Keratinocyte (primary cell): Measurements from ENCODE around the gene SNX8. TPM values are rescaled to one million over a fixed set of nuclear protein-coding genes. Genes with fewer than 3 reads are reported as not detected.

Experiments
- DNase-seq: peaks from one replicate; pipeline ENCODE4 v3.0.0-alpha.2; 2011; ENCODE audit warnings: low read depth, missing footprints, low spot score
- FAIRE-seq: peaks from 2 replicates; lab custom pipeline; 2011; peaks lifted over from hg19 to GRCh38; lab: Jason Lieb, UNC
- H2AFZ ChIP-seq: 2 replicates; pipeline ENCODE4 v1.6.0; 2012; ENCODE audit warnings: low read length, control low read depth, inconsistent platforms; ENCODE audit not compliant: control insufficient read depth
- H3K27ac ChIP-seq: 2 replicates; pipeline ENCODE4 v1.5.1; 2011; ENCODE audit warnings: low read length; ENCODE audit not compliant: control insufficient read depth, insufficient read depth
- H3K27me3 ChIP-seq: 3 replicates; pipeline ENCODE4 v1.6.0; 2011; ENCODE audit warnings: low read length; ENCODE audit not compliant: control insufficient read depth, insufficient read depth; ENCODE audit errors: extremely low read depth
- H3K36me3 ChIP-seq, 2 experiments: 2 replicates in 1 of 2; 3 replicates in 1 of 2; pipeline ENCODE4 v1.5.1; 2011; ENCODE audit warnings: low read length in 2 of 2, mild to moderate bottlenecking in 1 of 2; ENCODE audit not compliant: control insufficient read depth in 2 of 2, insufficient read depth in 2 of 2; ENCODE audit errors: extremely low read depth in 1 of 2
- H3K4me1 ChIP-seq: 3 replicates; pipeline ENCODE4 v1.5.1; 2011; ENCODE audit warnings: low read length; ENCODE audit not compliant: control insufficient read depth, insufficient read depth; ENCODE audit errors: extremely low read depth
- H3K4me2 ChIP-seq: 3 replicates; pipeline ENCODE4 v1.6.0; 2011; ENCODE audit warnings: low read depth, low read length; ENCODE audit not compliant: control insufficient read depth, insufficient read depth; ENCODE audit errors: extremely low read depth
- H3K4me3 ChIP-seq, 3 experiments: fragments of 200-600 bp in 1 of 3; sonication (generic) in 1 of 3; 2 replicates in 2 of 3; 3 replicates in 1 of 3; pipeline ENCODE4 v1.5.1; 2011 to 2016; ENCODE audit warnings: low read length in 3 of 3, mild to moderate bottlenecking in 3 of 3, control low read depth in 2 of 3, inconsistent platforms in 1 of 3, low read depth in 1 of 3, mixed read lengths in 1 of 3, mixed run types in 1 of 3, moderate library complexity in 1 of 3; ENCODE audit not compliant: control insufficient read depth in 2 of 3, insufficient read depth in 2 of 3; ENCODE audit errors: extremely low read depth in 1 of 3
- H3K79me2 ChIP-seq: 2 replicates; pipeline ENCODE4 v1.6.0; 2012; ENCODE audit warnings: low read length; ENCODE audit not compliant: control insufficient read depth, insufficient read depth
- H3K9ac ChIP-seq: 3 replicates; pipeline ENCODE4 v1.6.0; 2011; ENCODE audit warnings: low read length; ENCODE audit not compliant: control insufficient read depth, insufficient read depth; ENCODE audit errors: extremely low read depth
- H3K9me1 ChIP-seq: 3 replicates; pipeline ENCODE4 v1.6.0; 2011; ENCODE audit warnings: low read length; ENCODE audit not compliant: control insufficient read depth, insufficient read depth; ENCODE audit errors: extremely low read depth
- H3K9me3 ChIP-seq: 2 replicates; pipeline ENCODE4 v1.5.1; 2012; ENCODE audit warnings: low read depth, low read length; ENCODE audit not compliant: control insufficient read depth
- H4K20me1 ChIP-seq: 3 replicates; pipeline ENCODE4 v1.6.0; 2011; ENCODE audit warnings: low read length; ENCODE audit not compliant: control insufficient read depth, insufficient read depth; ENCODE audit errors: extremely low read depth
- EZH2 ChIP-seq: IDR thresholded peaks from one replicate; pipeline ENCODE4 v1.6.1; 2012; ENCODE audit warnings: inconsistent platforms, mild to moderate bottlenecking, low read length, moderate library complexity
- dilution Hi-C: fragments of 300-500 bp; cut with MboI; formaldehyde crosslinking; loops from one replicate; pipeline ENCODE4 v1.7.0; 2020; ENCODE audit warnings: low sequenced_read_pairs; ENCODE audit not compliant: extremely low pct_ligation_motif_present
- polyA plus RNA-seq, 5 experiments: library from polyadenylated mRNA; depleted of rRNA in 3 of 5; stranded (reverse) in 3 of 5; stranded (forward) in 1 of 5; unstranded in 1 of 5; fragments of >200 nt; gene quantifications; 1 replicate in 1 of 5; 2 replicates in 3 of 5; 3 replicates in 1 of 5; pipeline versions ENCODE4 v1.2.1 to v1.2.3, GENCODE V29; 2011 to 2012; ENCODE audit warnings: missing spikeins in 2 of 5, low read depth in 1 of 5, low replicate concordance in 1 of 5
- TF ChIP-seq, protein P1 (sequence below), 3 experiments: IDR thresholded peaks in 1 of 3; conservative IDR thresholded peaks in 1 of 3; optimal IDR thresholded peaks in 1 of 3; 2 replicates in 2 of 3; 3 replicates in 1 of 3; pipeline versions ENCODE3 to v1.5.1; 2011; ENCODE audit warnings: low read length in 3 of 3, mild to moderate bottlenecking in 3 of 3, moderate library complexity in 2 of 3, control low read depth in 1 of 3, inconsistent platforms in 1 of 3; ENCODE audit not compliant: insufficient read depth in 2 of 3; ENCODE audit errors: extremely low read depth in 1 of 3

The SNX8 gene
- polyA plus RNA-seq, 1 donor (not counting 4 experiments of a cell fraction or from before 2014, with no cell fraction given) = 24.2 TPM

DNA sequence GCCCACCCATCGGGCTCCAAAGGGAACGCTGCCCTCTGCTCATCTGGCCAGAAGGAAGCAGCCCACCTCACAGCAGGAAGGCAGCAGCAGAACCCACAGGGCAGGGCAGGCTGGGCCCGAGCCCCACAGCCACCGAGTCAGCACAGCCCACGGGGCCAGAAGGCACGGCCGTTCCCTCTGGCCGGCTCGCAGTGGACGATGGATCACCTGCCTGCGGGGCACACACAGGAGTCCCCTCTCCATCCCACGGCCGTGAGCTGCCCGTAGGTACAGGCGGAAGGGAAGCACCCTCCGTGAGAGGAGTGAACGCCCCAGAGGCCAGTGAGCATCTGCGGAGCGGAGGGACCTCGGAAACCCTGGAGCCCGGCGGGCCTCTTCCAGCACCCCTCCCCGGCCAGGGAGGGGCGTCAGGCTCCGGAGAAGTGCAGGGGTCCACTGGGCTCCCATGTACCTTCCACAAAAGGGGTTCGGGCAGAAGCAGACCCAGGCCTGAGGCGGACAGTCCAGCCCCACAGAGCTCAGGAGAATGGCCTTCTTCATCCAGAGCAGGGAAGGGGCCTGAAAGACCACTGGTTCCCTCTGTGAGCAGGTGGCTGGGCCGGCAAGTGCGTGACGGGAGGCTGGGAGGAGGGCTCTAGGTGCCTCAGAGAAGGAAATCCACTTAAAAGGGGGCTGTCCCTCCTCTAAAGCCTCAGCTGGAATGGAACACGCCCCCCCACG is 60.6 kb downstream of the SNX8 start:
- no peak overlapping the region for H3K27ac ChIP-seq
- H4K20me1 ChIP-seq = no peaks in the 10 kb centered on the region
- FAIRE-seq = no peak
- H3K9me3 ChIP-seq = no peaks in the 10 kb centered on the region
- H2AFZ ChIP-seq = no peak overlapping the region
- no peaks in the 10 kb centered on the region for H3K79me2 ChIP-seq
- no peak for TF ChIP-seq EZH2
- TF ChIP-seq, protein P1, sequence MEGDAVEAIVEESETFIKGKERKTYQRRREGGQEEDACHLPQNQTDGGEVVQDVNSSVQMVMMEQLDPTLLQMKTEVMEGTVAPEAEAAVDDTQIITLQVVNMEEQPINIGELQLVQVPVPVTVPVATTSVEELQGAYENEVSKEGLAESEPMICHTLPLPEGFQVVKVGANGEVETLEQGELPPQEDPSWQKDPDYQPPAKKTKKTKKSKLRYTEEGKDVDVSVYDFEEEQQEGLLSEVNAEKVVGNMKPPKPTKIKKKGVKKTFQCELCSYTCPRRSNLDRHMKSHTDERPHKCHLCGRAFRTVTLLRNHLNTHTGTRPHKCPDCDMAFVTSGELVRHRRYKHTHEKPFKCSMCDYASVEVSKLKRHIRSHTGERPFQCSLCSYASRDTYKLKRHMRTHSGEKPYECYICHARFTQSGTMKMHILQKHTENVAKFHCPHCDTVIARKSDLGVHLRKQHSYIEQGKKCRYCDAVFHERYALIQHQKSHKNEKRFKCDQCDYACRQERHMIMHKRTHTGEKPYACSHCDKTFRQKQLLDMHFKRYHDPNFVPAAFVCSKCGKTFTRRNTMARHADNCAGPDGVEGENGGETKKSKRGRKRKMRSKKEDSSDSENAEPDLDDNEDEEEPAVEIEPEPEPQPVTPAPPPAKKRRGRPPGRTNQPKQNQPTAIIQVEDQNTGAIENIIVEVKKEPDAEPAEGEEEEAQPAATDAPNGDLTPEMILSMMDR (optimal IDR thresholded peaks at IDR 0.05 in 1 of 3, IDR thresholded peaks at IDR 0.05 in 1 of 3, conservative IDR thresholded peaks at IDR 0.05 in 1 of 3; ENCODE audit: extremely low read depth in 1 of 3, insufficient read depth in 2 of 3, low read length in 3 of 3) = no peak
- H3K4me2 ChIP-seq = no peak overlapping the region
- H3K4me3 ChIP-seq = no peak overlapping the region
- no peaks in the 10 kb centered on the region for H3K9me1 ChIP-seq
- dilution Hi-C loops = no loop called here
- H3K9ac ChIP-seq = no peak overlapping the region
- peaks cover 8% of the 10 kb centered on the region for H3K4me1 ChIP-seq
- peaks cover 0 to 6% of the 10 kb centered on the region in 2 experiments for H3K36me3 ChIP-seq
- DNase-seq = no peak
- H3K27me3 ChIP-seq = no peaks in the 10 kb centered on the region

DNA sequence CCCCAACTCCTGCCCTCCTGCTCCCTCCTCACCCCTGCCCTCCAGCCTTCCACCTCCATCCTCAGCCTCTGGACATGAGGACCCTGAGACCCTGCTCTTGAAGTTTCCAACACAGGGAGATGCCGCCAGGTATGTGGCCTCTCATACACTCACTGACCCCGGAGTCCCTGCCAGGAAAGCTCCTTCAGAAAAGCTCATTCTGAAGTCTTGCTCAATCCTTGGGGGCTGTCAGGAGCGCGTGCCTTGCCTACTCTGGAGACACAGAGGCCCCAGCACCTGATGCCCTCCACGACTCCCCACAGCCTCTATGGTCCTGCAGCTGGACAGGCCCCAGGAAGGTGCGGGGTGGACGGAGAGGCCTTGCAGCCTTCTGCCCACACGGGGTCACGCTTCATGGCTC is 61.2 kb downstream of the SNX8 start:
- Histone ChIP-seq H3K9me3 (no peaks in the 10 kb centered on the region), H3K4me1 (peaks cover 11% of the 10 kb centered on the region), H3K9ac (no peak overlapping the region), H3K27ac (no peak overlapping the region), H3K27me3 (no peaks in the 10 kb centered on the region), H4K20me1 (no peaks in the 10 kb centered on the region), H3K9me1 (no peaks in the 10 kb centered on the region), H3K4me3 (no peak overlapping the region), H3K36me3 (peaks cover 0 to 6% of the 10 kb centered on the region in 2 experiments), H3K79me2 (no peaks in the 10 kb centered on the region), H2AFZ (no peak overlapping the region), H3K4me2 (no peak overlapping the region)
- no peak for TF ChIP-seq EZH2
- TF ChIP-seq, protein P1 (optimal IDR thresholded peaks at IDR 0.05 in 1 of 3, IDR thresholded peaks at IDR 0.05 in 1 of 3, conservative IDR thresholded peaks at IDR 0.05 in 1 of 3; ENCODE audit: extremely low read depth in 1 of 3, insufficient read depth in 2 of 3, low read length in 3 of 3) = no peak
- no peak for DNase-seq
- no peak for FAIRE-seq
- dilution Hi-C loops = no loop called here
